ENCODE results near the gene RASAL1.

GRCh38 chr12:113143959-113144358, 8.4 kb upstream of the RASAL1 start:
- no peak for TF ChIP-seq CTCF (IDR thresholded peaks at IDR 0.05)
- TF ChIP-seq POLR2A (IDR thresholded peaks at IDR 0.05), result no peak
- TF ChIP-seq EP300 (IDR thresholded peaks at IDR 0.05), result no peak
